Large intestine (tissue), 12 donors: Measurements from ENCODE around the gene ENHO. TPM values are rescaled to one million over a fixed set of nuclear protein-coding genes. Genes with fewer than 3 reads are reported as not detected.

Source experiments
- DNase-seq, 2 donors: peaks; one replicate each; pipeline versions ENCODE4 v3.0.0 to v3.0.0-alpha.2; 2013
- H3K27ac ChIP-seq: one replicate; pipeline ENCODE4 v1.5.1; 2013; ENCODE audit warnings: low read length
- H3K27me3 ChIP-seq: 2 replicates; pipeline ENCODE4 v1.6.1; 2013; ENCODE audit warnings: low read length; ENCODE audit not compliant: control insufficient read depth, insufficient read depth
- H3K36me3 ChIP-seq: 2 replicates; pipeline ENCODE4 v1.6.1; 2013; ENCODE audit warnings: low read length; ENCODE audit not compliant: control insufficient read depth, insufficient read depth
- H3K4me1 ChIP-seq: one replicate; pipeline ENCODE4 v1.6.1; 2013; ENCODE audit warnings: low read length; ENCODE audit not compliant: control insufficient read depth, insufficient read depth
- H3K4me3 ChIP-seq: one replicate; pipeline ENCODE4 v1.5.1; 2013; ENCODE audit warnings: low read length
- H3K9me3 ChIP-seq: one replicate; pipeline ENCODE4 v1.6.1; 2013; ENCODE audit warnings: mild to moderate bottlenecking, low read depth, low read length, moderate library complexity; ENCODE audit not compliant: control insufficient read depth
- WGBS: methylation state at CpG from one replicate; pipeline ENCODE4 v1.1.5; 2013; ENCODE audit warnings: low lambda C conversion rate; ENCODE audit not compliant: insufficient coverage; 5-methylcytosine and 5-hydroxymethylcytosine counted together
- long read RNA-seq, 11 donors: transcript quantifications; one replicate each; lab custom pipeline, GENCODE V29; 2026
- polyA plus RNA-seq: library from polyadenylated mRNA; unstranded; fragments of 120-200 nt; gene quantifications from one replicate; pipeline ENCODE4 v1.2.1, GENCODE V29; 2013

Gene ENHO
- polyA plus RNA-seq: 10.6 TPM
- long read RNA-seq, donor 1, partial matches to known transcripts: 0 of 4 reads
- long read RNA-seq, donor 1, other reads (novel, unspliced or antisense): 0 of 4 reads
- long read RNA-seq, donor 2, partial matches to known transcripts: 0 of 3 reads
- long read RNA-seq, donor 2, other reads (novel, unspliced or antisense): 0 of 3 reads
- long read RNA-seq, donor 3: 0 reads
- long read RNA-seq, donor 4: 0 reads
- long read RNA-seq, donor 5, transcript ENHO-201 (2 exons, 1,082 nt): major isoform, 5 of 5 reads
- long read RNA-seq, donor 5, partial matches to known transcripts: 0 of 5 reads
- long read RNA-seq, donor 5, other reads (novel, unspliced or antisense): 0 of 5 reads
- long read RNA-seq, donor 6, partial matches to known transcripts: 0 of 4 reads
- long read RNA-seq, donor 6, other reads (novel, unspliced or antisense): 0 of 4 reads
- long read RNA-seq, donor 7, partial matches to known transcripts: 0 of 4 reads
- long read RNA-seq, donor 7, other reads (novel, unspliced or antisense): 0 of 4 reads
- long read RNA-seq, donor 8, transcript ENHO-201 (2 exons, 1,082 nt): major isoform, 12 of 12 reads
- long read RNA-seq, donor 8, partial matches to known transcripts: 0 of 12 reads
- long read RNA-seq, donor 8, other reads (novel, unspliced or antisense): 0 of 12 reads
- long read RNA-seq, donor 9, transcript ENHO-201 (2 exons, 1,082 nt): major isoform, 7 of 7 reads
- long read RNA-seq, donor 9, partial matches to known transcripts: 0 of 7 reads
- long read RNA-seq, donor 9, other reads (novel, unspliced or antisense): 0 of 7 reads
- long read RNA-seq, donor 10, transcript ENHO-201 (2 exons, 1,082 nt): major isoform, 8 of 8 reads
- long read RNA-seq, donor 10, partial matches to known transcripts: 0 of 8 reads
- long read RNA-seq, donor 10, other reads (novel, unspliced or antisense): 0 of 8 reads
- long read RNA-seq, donor 11, transcript ENHO-201 (2 exons, 1,082 nt): major isoform, 8 of 8 reads
- long read RNA-seq, donor 11, partial matches to known transcripts: 0 of 8 reads
- long read RNA-seq, donor 11, other reads (novel, unspliced or antisense): 0 of 8 reads

GRCh38 chr9:34522971-34523797 lies at the start of gene ENHO:
ENHO (minus strand) TSS chr9:34522990; CDS start chr9:34521695, 1,295 bp downstream.
- no peaks in the 10 kb centered on the region for H3K9me3 ChIP-seq
- peaks cover 9% of the 10 kb centered on the region for H3K4me1 ChIP-seq
- peaks cover 50% of the 10 kb centered on the region for H3K27me3 ChIP-seq
- H3K27ac ChIP-seq: no peak within 1 kb of the TSS
- H3K4me3 ChIP-seq: peak within 1 kb of the TSS; percentile 38
- WGBS: no CpG with 5 or more reads among the region's 63 CpGs
- H3K36me3 ChIP-seq: no peaks in the 10 kb centered on the region
- DNase-seq: peak; percentile 89 to 95

DNA sequence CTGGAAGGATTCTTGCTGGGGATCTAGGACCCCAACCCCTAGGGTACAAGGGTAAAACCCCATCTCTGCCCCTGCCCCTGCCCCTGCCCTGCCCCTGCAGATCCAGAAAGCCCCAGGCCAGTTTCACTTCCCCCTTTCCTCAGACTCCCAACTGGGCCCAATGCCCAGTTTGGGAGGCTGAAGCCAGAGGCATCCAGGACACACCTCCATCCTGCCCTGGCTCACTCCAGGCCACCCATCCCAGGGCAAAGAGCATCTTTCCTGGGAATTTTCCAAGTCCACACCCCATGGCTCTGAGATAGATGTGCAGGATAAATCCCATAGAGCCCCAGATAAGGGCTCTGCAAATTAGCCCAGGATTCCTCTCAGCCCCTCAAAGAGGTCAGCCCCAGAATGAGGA lies 49.3 kb upstream of the ENHO start:
- peaks cover 2% of the 10 kb centered on the region for H3K9me3 ChIP-seq
- H3K4me1 ChIP-seq: peaks cover 16% of the 10 kb centered on the region
- H3K27ac ChIP-seq: no peak overlapping the region
- H3K4me3 ChIP-seq: no peak overlapping the region
- H3K36me3 ChIP-seq: no peaks in the 10 kb centered on the region
- DNase-seq: no peak
- H3K27me3 ChIP-seq: peaks cover 68% of the 10 kb centered on the region

DNA sequence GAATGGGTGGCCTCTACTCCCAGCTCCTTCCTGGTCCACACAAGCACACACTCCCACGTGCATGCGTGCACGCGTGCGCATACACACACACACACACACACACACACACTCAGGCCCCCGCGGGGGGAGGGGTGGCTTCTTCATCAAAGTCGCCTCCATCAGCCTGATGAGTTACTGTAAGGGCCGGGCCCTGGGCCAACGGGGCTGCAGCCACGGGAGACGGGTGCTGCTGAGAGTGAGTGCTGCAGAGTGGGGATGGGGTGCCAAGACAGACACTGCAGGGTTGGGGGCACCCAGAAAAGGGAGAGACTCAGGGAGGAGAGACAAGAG lies 48.7 kb upstream of the ENHO start:
- H3K27me3 ChIP-seq: peaks cover 67% of the 10 kb centered on the region
- DNase-seq: no peak

GRCh38 chr9:34570809-34571480 lies 48.2 kb upstream of the ENHO start:
- peak overlapping the region; percentile 55 for H3K27ac ChIP-seq
- no CpG with 5 or more reads among the region's 7 CpGs for WGBS
- H3K36me3 ChIP-seq: no peaks in the 10 kb centered on the region
- peaks cover 2% of the 10 kb centered on the region for H3K9me3 ChIP-seq
- no peak overlapping the region for H3K4me3 ChIP-seq
- H3K4me1 ChIP-seq: peaks cover 12% of the 10 kb centered on the region
- peaks cover 67% of the 10 kb centered on the region for H3K27me3 ChIP-seq
- no peak for DNase-seq

More for the DNA sequence above, 48.7 kb upstream of the ENHO start:
- H3K36me3 ChIP-seq: no peaks in the 10 kb centered on the region
- no peak overlapping the region for H3K27ac ChIP-seq
- peaks cover 12% of the 10 kb centered on the region for H3K4me1 ChIP-seq
- H3K9me3 ChIP-seq: peaks cover 2% of the 10 kb centered on the region
- no CpG with 5 or more reads among the region's 12 CpGs for WGBS
- no peak overlapping the region for H3K4me3 ChIP-seq

- DNase-seq: no peak
- no CpG with 5 or more reads among the region's 11 CpGs for WGBS
Measured at GRCh38 chr9:34570376-34570775, 47.6 kb upstream of the ENHO start.

DNA sequence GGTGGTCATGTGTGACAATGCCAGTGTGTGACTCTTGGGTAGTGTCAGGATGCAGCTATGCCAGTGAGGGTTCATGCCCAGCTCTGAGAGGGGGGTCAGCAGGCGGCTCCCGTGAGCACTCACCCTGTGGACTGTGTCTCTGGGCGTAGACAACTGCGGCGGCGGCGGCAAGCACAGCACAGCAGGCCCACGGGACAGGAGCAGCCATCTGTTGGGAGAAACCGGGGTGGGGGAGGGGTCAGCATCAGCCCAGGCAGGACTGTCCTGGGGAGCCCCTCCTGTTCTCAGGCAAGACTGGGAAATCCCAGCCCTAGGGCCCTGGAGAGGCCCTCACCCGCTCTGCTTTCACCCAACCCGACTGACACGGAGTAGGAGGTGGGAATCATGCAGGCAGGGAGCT lies 46.0 kb upstream of the ENHO start:
- DNase-seq: no peak
- no CpG with 5 or more reads among the region's 12 CpGs for WGBS
- Histone ChIP-seq H3K4me1 (peaks cover 12% of the 10 kb centered on the region), H3K4me3 (no peak overlapping the region), H3K36me3 (peaks cover 3% of the 10 kb centered on the region), H3K27ac (no peak overlapping the region), H3K9me3 (no peaks in the 10 kb centered on the region), H3K27me3 (peaks cover 57% of the 10 kb centered on the region)

More at GRCh38 chr9:34570376-34570775, 47.6 kb upstream of the ENHO start:
- peak overlapping the region; percentile 55 for H3K27ac ChIP-seq
- H3K9me3 ChIP-seq: peaks cover 2% of the 10 kb centered on the region
- H3K4me3 ChIP-seq: no peak overlapping the region
- H3K4me1 ChIP-seq: peaks cover 12% of the 10 kb centered on the region
- peaks cover 66% of the 10 kb centered on the region for H3K27me3 ChIP-seq
- no peaks in the 10 kb centered on the region for H3K36me3 ChIP-seq

- Histone ChIP-seq H3K4me1 (peaks cover 12% of the 10 kb centered on the region), H3K4me3 (no peak overlapping the region), H3K27me3 (peaks cover 55% of the 10 kb centered on the region), H3K9me3 (no peaks in the 10 kb centered on the region), H3K36me3 (peaks cover 3% of the 10 kb centered on the region), H3K27ac (no peak overlapping the region)
- whole genome bisulfite sequencing: no CpG with 5 or more reads among the region's 7 CpGs
- DNase-seq: no peak
Measured at GRCh38 chr9:34568133-34568532, 45.3 kb upstream of the ENHO start.

DNA sequence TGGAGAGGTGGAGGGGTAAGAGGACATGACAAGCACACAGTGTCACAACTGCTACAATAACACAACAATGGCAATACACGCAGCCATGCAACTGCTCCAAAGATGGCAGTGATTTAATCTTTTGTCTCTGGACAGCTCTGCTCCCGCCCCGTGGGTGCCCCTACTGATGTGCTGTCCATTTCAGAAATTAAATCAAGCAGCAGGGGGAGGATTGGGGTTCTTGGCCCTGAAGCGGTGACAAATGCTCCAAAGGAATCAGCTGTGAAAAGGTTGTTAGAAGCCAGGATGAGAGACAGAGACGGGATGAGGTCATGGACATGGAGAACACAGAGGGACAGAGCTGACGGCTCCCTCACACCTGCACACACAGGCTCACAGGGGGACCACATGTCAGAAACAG lies 44.2 kb upstream of the ENHO start:
- Histone ChIP-seq H3K27me3 (peaks cover 55% of the 10 kb centered on the region), H3K9me3 (no peaks in the 10 kb centered on the region), H3K4me1 (peaks cover 7% of the 10 kb centered on the region)

GRCh38 chr9:34566322-34566721 lies 43.5 kb upstream of the ENHO start:
- no CpG with 5 or more reads among the region's 8 CpGs for WGBS

More for the DNA sequence above, 44.2 kb upstream of the ENHO start:
- Histone ChIP-seq H3K36me3 (peaks cover 3% of the 10 kb centered on the region), H3K27ac (no peak overlapping the region), H3K4me3 (no peak overlapping the region)
- no CpG with 5 or more reads among the region's 6 CpGs for WGBS
- no peak for DNase-seq

More at GRCh38 chr9:34566322-34566721, 43.5 kb upstream of the ENHO start:
- H3K9me3 ChIP-seq: no peaks in the 10 kb centered on the region
- H3K4me3 ChIP-seq: no peak overlapping the region
- DNase-seq: no peak
- peaks cover 55% of the 10 kb centered on the region for H3K27me3 ChIP-seq
- H3K27ac ChIP-seq: no peak overlapping the region
- H3K36me3 ChIP-seq: peaks cover 3% of the 10 kb centered on the region
- peaks cover 3% of the 10 kb centered on the region for H3K4me1 ChIP-seq
